ENCODE data around the gene SCYL3.
"Not testable (repeated sequence)": the region's sequence is repeated elsewhere in the genome, so short reads cannot be mapped to it uniquely, and the experiment has no call there.

SCYL3 gene

GRCh38 chr1:169871988-169872387 lies 21.7 kb downstream of the SCYL3 start:
- DNase-seq (ENCODE audit: low read depth in 2 of 2) = not testable (repeated sequence)

- DNase-seq (ENCODE audit: low read depth in 2 of 2) = no peak
Measured at GRCh38 chr1:169869426-169869825, 24.3 kb downstream of the SCYL3 start.

- no peak for DNase-seq (ENCODE audit: low read depth in 2 of 2)
Measured at GRCh38 chr1:169868978-169869377, 24.7 kb downstream of the SCYL3 start.

- no peak for DNase-seq (ENCODE audit: low read depth in 2 of 2)
Measured at GRCh38 chr1:169867012-169867675, 26.6 kb downstream of the SCYL3 start.

GRCh38 chr1:169866577-169866976 lies 27.1 kb downstream of the SCYL3 start:
- no peak for DNase-seq (ENCODE audit: low read depth in 2 of 2)

- not testable (repeated sequence) for DNase-seq (ENCODE audit: low read depth in 2 of 2)
Measured at GRCh38 chr1:169864531-169864930, 29.2 kb downstream of the SCYL3 start.

- no peak for DNase-seq (ENCODE audit: low read depth in 2 of 2)
Measured at GRCh38 chr1:169860750-169861149, 32.9 kb downstream of the SCYL3 start.

GRCh38 chr1:169860187-169860586 lies 33.5 kb downstream of the SCYL3 start:
- no peak for DNase-seq (ENCODE audit: low read depth in 2 of 2)

- no peak for DNase-seq (ENCODE audit: low read depth in 2 of 2)
Measured at GRCh38 chr1:169859001-169859400, 34.7 kb downstream of the SCYL3 start.

- no peak for DNase-seq (ENCODE audit: low read depth in 2 of 2)
Measured at GRCh38 chr1:169858467-169858866, 35.2 kb downstream of the SCYL3 start.

- DNase-seq (ENCODE audit: low read depth in 2 of 2) = no peak
Measured at GRCh38 chr1:169853341-169853740, 40.4 kb downstream of the SCYL3 start.

GRCh38 chr1:169849346-169850022 lies 44.2 kb downstream of the SCYL3 start:
- no peak for DNase-seq (ENCODE audit: low read depth in 2 of 2)

- DNase-seq (ENCODE audit: low read depth in 2 of 2) = no peak
Measured at GRCh38 chr1:169848456-169848855, 45.2 kb downstream of the SCYL3 start.

- DNase-seq (ENCODE audit: low read depth in 2 of 2) = no peak
Measured at GRCh38 chr1:169844941-169845608, 48.6 kb downstream of the SCYL3 start.

GRCh38 chr1:169838942-169839341 lies 54.8 kb downstream of the SCYL3 start:
- no peak for DNase-seq (ENCODE audit: low read depth in 2 of 2)

GRCh38 chr1:169836198-169836597 lies 57.5 kb downstream of the SCYL3 start:
- no peak for DNase-seq (ENCODE audit: low read depth in 2 of 2)

- no peak for DNase-seq (ENCODE audit: low read depth in 2 of 2)
Measured at GRCh38 chr1:169835647-169836046, 58.0 kb downstream of the SCYL3 start.

GRCh38 chr1:169834869-169835268 lies 58.8 kb downstream of the SCYL3 start:
- no peak for DNase-seq (ENCODE audit: low read depth in 2 of 2)

GRCh38 chr1:169833179-169833901 lies 60.4 kb downstream of the SCYL3 start:
- no peak for DNase-seq (ENCODE audit: low read depth in 2 of 2)

- DNase-seq (ENCODE audit: low read depth in 2 of 2) = no peak
Measured at GRCh38 chr1:169829671-169830070, 64.0 kb downstream of the SCYL3 start.

- DNase-seq (ENCODE audit: low read depth in 2 of 2) = no peak
Measured at GRCh38 chr1:169824153-169824552, 69.5 kb downstream of the SCYL3 start.

GRCh38 chr1:169821500-169821899 lies 72.2 kb downstream of the SCYL3 start:
- no peak for DNase-seq (ENCODE audit: low read depth in 2 of 2)
